ENCODE results near the gene PHETA1.
"Not testable (repeated sequence)": the region's sequence is repeated elsewhere in the genome, so short reads cannot be mapped to it uniquely, and the experiment has no call there.

PHETA1 gene

GRCh38 chr12:111406474-111407376, 37.8 kb upstream of the PHETA1 start:
- peak overlapping the region; percentile 91 for H3K4me3 ChIP-seq (ENCODE audit: low read depth, low read length)
- H3K27ac ChIP-seq: peak overlapping the region; percentile 64
- in situ Hi-C loops (cut with HindIII; ENCODE audit: low pct_ligation_motif_present, low sequenced_read_pairs): no loop called here
- peaks cover 2% of the 10 kb centered on the region for H3K36me3 ChIP-seq (replicated peaks)
- DNase-seq: no peak
- no peaks in the 10 kb centered on the region for H3K27me3 ChIP-seq (replicated peaks)
- no peak for TF ChIP-seq CTCF (IDR thresholded peaks at IDR 0.05; ENCODE audit: low read depth, low read length, missing control alignments)

- DNase-seq: no peak
- Histone ChIP-seq H3K27ac (peak within 1 kb of the TSS; percentile 64), H3K27me3 (replicated peaks) (no peaks in the 10 kb centered on the region), H3K4me3 (ENCODE audit: low read depth, low read length) (peak within 1 kb of the TSS; percentile 91), H3K36me3 (replicated peaks) (peaks cover 2% of the 10 kb centered on the region)
- no peak for TF ChIP-seq CTCF (IDR thresholded peaks at IDR 0.05; ENCODE audit: low read depth, low read length, missing control alignments)
- in situ Hi-C loops (cut with HindIII; ENCODE audit: low pct_ligation_motif_present, low sequenced_read_pairs): no loop called here
Measured at GRCh38 chr12:111405859-111406473, 37.1 kb upstream of the PHETA1 start, which contains the start of gene SH2B3. TSS of gene SH2B3 (plus strand) at chr12:111405923. CDS start at chr12:111418146, 12,223 bp downstream.

GRCh38 chr12:111405149-111405858, 36.4 kb upstream of the PHETA1 start:
- H3K27ac ChIP-seq: peak overlapping the region; percentile 1
- peaks cover 2% of the 10 kb centered on the region for H3K36me3 ChIP-seq (replicated peaks)
- peak; percentile 51 for TF ChIP-seq CTCF (IDR thresholded peaks at IDR 0.05; ENCODE audit: low read depth, low read length, missing control alignments)
- H3K27me3 ChIP-seq (replicated peaks): no peaks in the 10 kb centered on the region
- peak overlapping the region; percentile 91 for H3K4me3 ChIP-seq (ENCODE audit: low read depth, low read length)
- in situ Hi-C loops (cut with HindIII; ENCODE audit: low pct_ligation_motif_present, low sequenced_read_pairs): no loop called here
- peak; percentile 93 for DNase-seq

GRCh38 chr12:111404362-111405148, 35.7 kb upstream of the PHETA1 start:
- Histone ChIP-seq H3K4me3 (ENCODE audit: low read depth, low read length) (peak overlapping the region; percentile 91), H3K27ac (peak overlapping the region; percentile 1), H3K27me3 (replicated peaks) (no peaks in the 10 kb centered on the region), H3K36me3 (replicated peaks) (peaks cover 2% of the 10 kb centered on the region)
- no peak for DNase-seq
- in situ Hi-C loops (cut with HindIII; ENCODE audit: low pct_ligation_motif_present, low sequenced_read_pairs): no loop called here
- no peak for TF ChIP-seq CTCF (IDR thresholded peaks at IDR 0.05; ENCODE audit: low read depth, low read length, missing control alignments)

- H3K36me3 ChIP-seq (replicated peaks); H3K27ac ChIP-seq; in situ Hi-C loops (cut with HindIII; ENCODE audit: low pct_ligation_motif_present, low sequenced_read_pairs); H3K4me3 ChIP-seq (ENCODE audit: low read depth, low read length); H3K27me3 ChIP-seq (replicated peaks); DNase-seq: not testable (repeated sequence)
Measured at GRCh38 chr12:111402490-111402824, 33.6 kb upstream of the PHETA1 start.
